K562 (cell line): ENCODE data around the gene HTR4.

Source experiments
- KHSRP ChIP-seq: fragments of 450-650 bp; IDR thresholded peaks from 2 replicates; pipeline ENCODE4 v1.6.1; 2017
- MYC ChIP-seq, 2 experiments: fragments of 250-450 bp in 1 of 2; sonication (Bioruptor Pico) in 1 of 2; IDR thresholded peaks; 2 replicates each; pipeline versions ENCODE4 v1.5.1 to v1.6.1; 2012 to 2021; ENCODE audit warnings: low read depth in 2 of 2, borderline replicate concordance in 1 of 2, improper control_type of control experiment in 1 of 2, low read length in 1 of 2, mild to moderate bottlenecking in 1 of 2, moderate library complexity in 1 of 2
- NBN ChIP-seq: fragments of 450-650 bp; IDR thresholded peaks from 2 replicates; pipeline ENCODE4 v1.6.1; 2016; ENCODE audit warnings: low read depth, mild to moderate bottlenecking
- TAF1 ChIP-seq: IDR thresholded peaks from 2 replicates; pipeline ENCODE4 v1.6.1; 2011; ENCODE audit warnings: mild to moderate bottlenecking, low read length, moderate library complexity; ENCODE audit not compliant: insufficient read depth, control insufficient read depth, severe bottlenecking; ENCODE audit errors: extremely low read depth
- ZNF274 ChIP-seq: IDR thresholded peaks from 2 replicates; pipeline ENCODE4 v1.6.1; 2011; ENCODE audit warnings: low read depth, mild to moderate bottlenecking, low read length, moderate library complexity, borderline replicate concordance
- TF ChIP-seq, protein P1 (sequence below), 2 experiments: fragments of 450-650 bp; formaldehyde crosslinking in 1 of 2; IDR thresholded peaks; 2 replicates each; pipeline versions ENCODE4 v1.4.0 to v1.6.1; 2014 to 2020; ENCODE audit warnings: mild to moderate bottlenecking in 2 of 2, borderline replicate concordance in 1 of 2, low read depth in 1 of 2

DNA sequence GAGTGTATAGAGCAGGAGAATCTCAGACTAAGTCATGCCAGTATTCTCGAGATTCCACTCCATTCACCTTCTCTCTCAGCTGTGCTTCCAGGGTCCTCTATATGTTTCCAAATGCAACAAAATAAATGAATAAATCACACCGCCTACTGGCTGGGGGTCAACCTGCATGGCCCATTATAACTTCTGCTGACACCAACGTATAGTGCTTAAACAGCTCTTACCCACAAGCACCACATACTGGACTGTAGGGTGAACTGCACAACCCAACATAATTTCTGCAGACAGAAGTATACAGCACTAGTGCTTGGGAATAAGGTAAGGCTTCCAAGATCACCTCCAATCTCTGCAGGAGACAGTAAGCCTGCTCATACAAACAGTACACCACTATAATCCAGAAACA is 33.1 kb upstream of the HTR4 start:
- no peak for TF ChIP-seq MYC (IDR thresholded peaks at IDR 0.05; ENCODE audit: low read depth, low read length)
- TF ChIP-seq MYC (CRISPR knock-in tag; IDR thresholded peaks at IDR 0.05; ENCODE audit: borderline replicate concordance, low read depth), result no peak
- no peak for TF ChIP-seq KHSRP
- TF ChIP-seq ZNF274, result no peak
- TF ChIP-seq NBN, result no peak
- TF ChIP-seq, protein P1, sequence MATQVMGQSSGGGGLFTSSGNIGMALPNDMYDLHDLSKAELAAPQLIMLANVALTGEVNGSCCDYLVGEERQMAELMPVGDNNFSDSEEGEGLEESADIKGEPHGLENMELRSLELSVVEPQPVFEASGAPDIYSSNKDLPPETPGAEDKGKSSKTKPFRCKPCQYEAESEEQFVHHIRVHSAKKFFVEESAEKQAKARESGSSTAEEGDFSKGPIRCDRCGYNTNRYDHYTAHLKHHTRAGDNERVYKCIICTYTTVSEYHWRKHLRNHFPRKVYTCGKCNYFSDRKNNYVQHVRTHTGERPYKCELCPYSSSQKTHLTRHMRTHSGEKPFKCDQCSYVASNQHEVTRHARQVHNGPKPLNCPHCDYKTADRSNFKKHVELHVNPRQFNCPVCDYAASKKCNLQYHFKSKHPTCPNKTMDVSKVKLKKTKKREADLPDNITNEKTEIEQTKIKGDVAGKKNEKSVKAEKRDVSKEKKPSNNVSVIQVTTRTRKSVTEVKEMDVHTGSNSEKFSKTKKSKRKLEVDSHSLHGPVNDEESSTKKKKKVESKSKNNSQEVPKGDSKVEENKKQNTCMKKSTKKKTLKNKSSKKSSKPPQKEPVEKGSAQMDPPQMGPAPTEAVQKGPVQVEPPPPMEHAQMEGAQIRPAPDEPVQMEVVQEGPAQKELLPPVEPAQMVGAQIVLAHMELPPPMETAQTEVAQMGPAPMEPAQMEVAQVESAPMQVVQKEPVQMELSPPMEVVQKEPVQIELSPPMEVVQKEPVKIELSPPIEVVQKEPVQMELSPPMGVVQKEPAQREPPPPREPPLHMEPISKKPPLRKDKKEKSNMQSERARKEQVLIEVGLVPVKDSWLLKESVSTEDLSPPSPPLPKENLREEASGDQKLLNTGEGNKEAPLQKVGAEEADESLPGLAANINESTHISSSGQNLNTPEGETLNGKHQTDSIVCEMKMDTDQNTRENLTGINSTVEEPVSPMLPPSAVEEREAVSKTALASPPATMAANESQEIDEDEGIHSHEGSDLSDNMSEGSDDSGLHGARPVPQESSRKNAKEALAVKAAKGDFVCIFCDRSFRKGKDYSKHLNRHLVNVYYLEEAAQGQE (IDR thresholded peaks at IDR 0.05; ENCODE audit: borderline replicate concordance), result peak; percentile 95
- TF ChIP-seq, protein P1 (CRISPR knock-in tag; IDR thresholded peaks at IDR 0.05; ENCODE audit: low read depth), result no peak
- no peak for TF ChIP-seq TAF1
